DOHH2 (cell line): ENCODE data around the gene FBXW4.

ENCODE experiments used
- H3F3A ChIP-seq: fragments of 200-600 bp; sonication (generic), shearing (Covaris generic); 2 replicates; pipeline ENCODE4 v1.6.0; 2016; ENCODE audit warnings: antibody characterized with exemption, mild to moderate bottlenecking; ENCODE audit not compliant: control insufficient read depth, insufficient read depth
- H3K27ac ChIP-seq: fragments of 200-600 bp; sonication (generic); 2 replicates; pipeline ENCODE4 v1.5.1; 2014; ENCODE audit warnings: low read depth, mild to moderate bottlenecking, low read length, moderate library complexity
- H3K27me3 ChIP-seq: fragments of 200-600 bp; sonication (generic); 2 replicates; pipeline ENCODE4 v1.6.1; 2014; ENCODE audit warnings: mild to moderate bottlenecking, low read length, mixed read lengths; ENCODE audit not compliant: control insufficient read depth
- H3K36me3 ChIP-seq: fragments of 200-600 bp; sonication (generic); 2 replicates; pipeline ENCODE4 v1.6.1; 2014; ENCODE audit warnings: mild to moderate bottlenecking, low read length, moderate library complexity, mixed read lengths; ENCODE audit not compliant: control insufficient read depth
- H3K4me1 ChIP-seq: fragments of 200-600 bp; sonication (generic); 2 replicates; pipeline ENCODE4 v1.6.1; 2014; ENCODE audit warnings: mild to moderate bottlenecking, low read length, mixed read lengths; ENCODE audit not compliant: control insufficient read depth
- H3K4me2 ChIP-seq: fragments of 200-600 bp; sonication (generic); 2 replicates; pipeline ENCODE4 v1.6.0; 2014; ENCODE audit warnings: mild to moderate bottlenecking, low read length, moderate library complexity
- H3K4me3 ChIP-seq: fragments of 200-600 bp; sonication (generic); 2 replicates; pipeline ENCODE4 v1.5.1; 2014; ENCODE audit warnings: mild to moderate bottlenecking, low read length, mixed read lengths
- H3K79me2 ChIP-seq: fragments of 200-600 bp; sonication (generic); 2 replicates; pipeline ENCODE4 v1.6.1; 2014; ENCODE audit warnings: mild to moderate bottlenecking, low read length, mixed read lengths; ENCODE audit not compliant: control insufficient read depth
- H3K9me2 ChIP-seq: fragments of 200-600 bp; sonication (generic); replicated peaks from 2 replicates; pipeline ENCODE4 v1.6.1; 2014; ENCODE audit warnings: mild to moderate bottlenecking, low read length, mixed read lengths; ENCODE audit not compliant: control insufficient read depth
- H3K9me3 ChIP-seq: fragments of 200-600 bp; sonication (generic); 2 replicates; pipeline ENCODE4 v1.6.1; 2014; ENCODE audit warnings: antibody characterized with exemption, low read length, mixed read lengths; ENCODE audit not compliant: control insufficient read depth, insufficient read depth
- H4K20me1 ChIP-seq: fragments of 200-600 bp; sonication (generic); 2 replicates; pipeline ENCODE4 v1.6.0; 2014; ENCODE audit warnings: low read depth, mild to moderate bottlenecking, antibody characterized with exemption, low read length, moderate library complexity; ENCODE audit not compliant: control insufficient read depth, insufficient read depth
- CTCF ChIP-seq: fragments of 200-600 bp; sonication (generic); IDR thresholded peaks from one replicate; pipeline ENCODE4 v1.5.1; 2014; ENCODE audit warnings: antibody characterized with exemption, mild to moderate bottlenecking, low read depth, low read length; ENCODE audit not compliant: poor library complexity, severe bottlenecking
- EZH2phosphoT487 ChIP-seq: fragments of 200-600 bp; sonication (generic); IDR thresholded peaks from 2 replicates; pipeline ENCODE4 v1.6.1; 2017; ENCODE audit warnings: borderline replicate concordance, mild to moderate bottlenecking, antibody characterized with exemption, low read length, moderate library complexity, mixed read lengths

FBXW4 gene

GRCh38 chr10:101694674-101695403 is at the start of gene FBXW4:
TSS of gene FBXW4 (minus strand) at chr10:101695170. CDS start at chr10:101695105, 65 bp downstream.
- H3K36me3 ChIP-seq = peaks cover 28% of the 10 kb centered on the region
- peaks cover 10% of the 10 kb centered on the region; the same call in 1 of the 2 replicates for H3F3A ChIP-seq
- no peaks in the 10 kb centered on the region for H3K9me3 ChIP-seq
- TF ChIP-seq CTCF = no peak
- TF ChIP-seq EZH2phosphoT487 = no peak
- no peaks in the 10 kb centered on the region; the same call in 1 of the 2 replicates for H3K27me3 ChIP-seq
- peak within 1 kb of the TSS; percentile 82 for H3K27ac ChIP-seq
- no peaks in the 10 kb centered on the region for H3K9me2 ChIP-seq
- H3K4me3 ChIP-seq = peak within 1 kb of the TSS; percentile 95
- H3K79me2 ChIP-seq = peaks cover 57% of the 10 kb centered on the region
- H4K20me1 ChIP-seq = peaks cover 14% of the 10 kb centered on the region; the same call in 1 of the 2 replicates
- H3K4me2 ChIP-seq = peak within 1 kb of the TSS; percentile 76
- peaks cover 52% of the 10 kb centered on the region for H3K4me1 ChIP-seq

- H3K36me3 ChIP-seq = no peaks in the 10 kb centered on the region
- H3K4me3 ChIP-seq = no peak overlapping the region
- no peaks in the 10 kb centered on the region for H3F3A ChIP-seq
- H3K9me2 ChIP-seq = no peaks in the 10 kb centered on the region
- no peaks in the 10 kb centered on the region for H4K20me1 ChIP-seq
- H3K79me2 ChIP-seq = no peaks in the 10 kb centered on the region
- H3K9me3 ChIP-seq = no peaks in the 10 kb centered on the region
- no peak overlapping the region for H3K4me2 ChIP-seq
- H3K27ac ChIP-seq = no peak overlapping the region
- no peaks in the 10 kb centered on the region for H3K4me1 ChIP-seq
- H3K27me3 ChIP-seq = peaks cover 2% of the 10 kb centered on the region; the same call in 1 of the 2 replicates
- TF ChIP-seq EZH2phosphoT487 (no peak), CTCF (no peak)
Observed at GRCh38 chr10:101744267-101744666, 49.3 kb upstream of the FBXW4 start.

GRCh38 chr10:101741938-101742337 is 47.0 kb upstream of the FBXW4 start:
- H3K27me3 ChIP-seq = peaks cover 2% of the 10 kb centered on the region; the same call in 1 of the 2 replicates
- H3K27ac ChIP-seq = no peak overlapping the region
- H3K4me2 ChIP-seq = no peak overlapping the region
- no peaks in the 10 kb centered on the region for H3K79me2 ChIP-seq
- H3K9me2 ChIP-seq = no peaks in the 10 kb centered on the region
- no peaks in the 10 kb centered on the region for H3K36me3 ChIP-seq
- H3F3A ChIP-seq = no peaks in the 10 kb centered on the region
- H3K4me1 ChIP-seq = no peaks in the 10 kb centered on the region
- no peaks in the 10 kb centered on the region for H4K20me1 ChIP-seq
- TF ChIP-seq CTCF = no peak
- TF ChIP-seq EZH2phosphoT487 = no peak
- no peak overlapping the region for H3K4me3 ChIP-seq
- H3K9me3 ChIP-seq = no peaks in the 10 kb centered on the region
